ENCODE measurements around the gene ASGR2.

- TF ChIP-seq POLR2A (IDR thresholded peaks at IDR 0.05) (no peak), CTCF (IDR thresholded peaks at IDR 0.05) (no peak), POLR2AphosphoS5 (IDR thresholded peaks at IDR 0.05) (no peak), EP300 (IDR thresholded peaks at IDR 0.05) (no peak)
Measured at GRCh38 chr17:7139400-7139799, 24.8 kb upstream of the ASGR2 start.
